ENCODE results near the gene KLC1.

DNA sequence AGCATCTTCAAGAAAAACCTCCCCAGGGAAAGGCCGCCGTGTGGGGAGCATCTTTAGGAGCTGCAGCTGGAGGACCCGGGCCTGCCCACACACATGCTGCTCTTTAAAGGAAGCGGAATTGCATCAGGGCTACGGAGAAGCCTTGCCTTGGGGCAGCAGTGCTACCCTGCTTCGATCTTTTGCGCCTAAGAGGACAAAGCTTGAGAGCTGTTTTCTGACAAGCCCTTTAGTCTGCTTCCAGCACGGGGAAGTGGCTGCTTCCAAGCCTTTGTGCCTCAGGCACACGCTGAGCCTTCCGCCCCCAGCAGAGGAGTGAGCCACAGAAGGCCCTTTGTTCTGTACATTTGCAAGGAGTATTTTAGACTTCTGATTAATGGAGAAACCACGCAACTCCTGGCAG, 34.7 kb upstream of the KLC1 start:
- TF ChIP-seq SIN3A (conservative IDR thresholded peaks at IDR 0.05 in 1 of 2, IDR thresholded peaks at IDR 0.05 in 1 of 2; ENCODE audit: low read depth in 1 of 2, low read length in 2 of 2) = no peak
- no peak for TF ChIP-seq POLR2A (IDR thresholded peaks at IDR 0.05; ENCODE audit: control extremely low read depth in 1 of 2, low read depth in 2 of 2, low read length in 2 of 2)
- no peak for TF ChIP-seq ATF3 (IDR thresholded peaks at IDR 0.05; ENCODE audit: insufficient read depth, low read depth, low read length)
- TF ChIP-seq TEAD4 (IDR thresholded peaks at IDR 0.05; ENCODE audit: low read depth, low read length) = no peak
- no peak for TF ChIP-seq POLR2AphosphoS5 (IDR thresholded peaks at IDR 0.05; ENCODE audit: low read depth, low read length)
- no peak for TF ChIP-seq MAFK (IDR thresholded peaks at IDR 0.05; ENCODE audit: low read depth, low read length)
- TF ChIP-seq CBX8 (IDR thresholded peaks at IDR 0.05; ENCODE audit: borderline replicate concordance, low read depth, low read length) = no peak
- TF ChIP-seq, protein P1, sequence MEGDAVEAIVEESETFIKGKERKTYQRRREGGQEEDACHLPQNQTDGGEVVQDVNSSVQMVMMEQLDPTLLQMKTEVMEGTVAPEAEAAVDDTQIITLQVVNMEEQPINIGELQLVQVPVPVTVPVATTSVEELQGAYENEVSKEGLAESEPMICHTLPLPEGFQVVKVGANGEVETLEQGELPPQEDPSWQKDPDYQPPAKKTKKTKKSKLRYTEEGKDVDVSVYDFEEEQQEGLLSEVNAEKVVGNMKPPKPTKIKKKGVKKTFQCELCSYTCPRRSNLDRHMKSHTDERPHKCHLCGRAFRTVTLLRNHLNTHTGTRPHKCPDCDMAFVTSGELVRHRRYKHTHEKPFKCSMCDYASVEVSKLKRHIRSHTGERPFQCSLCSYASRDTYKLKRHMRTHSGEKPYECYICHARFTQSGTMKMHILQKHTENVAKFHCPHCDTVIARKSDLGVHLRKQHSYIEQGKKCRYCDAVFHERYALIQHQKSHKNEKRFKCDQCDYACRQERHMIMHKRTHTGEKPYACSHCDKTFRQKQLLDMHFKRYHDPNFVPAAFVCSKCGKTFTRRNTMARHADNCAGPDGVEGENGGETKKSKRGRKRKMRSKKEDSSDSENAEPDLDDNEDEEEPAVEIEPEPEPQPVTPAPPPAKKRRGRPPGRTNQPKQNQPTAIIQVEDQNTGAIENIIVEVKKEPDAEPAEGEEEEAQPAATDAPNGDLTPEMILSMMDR (IDR thresholded peaks at IDR 0.05; ENCODE audit: control extremely low read depth in 1 of 3, insufficient read depth in 1 of 3, low read depth in 1 of 3, low read length in 3 of 3) = no peak
- TF ChIP-seq GABPA (IDR thresholded peaks at IDR 0.05; ENCODE audit: borderline replicate concordance, insufficient read depth, low read length) = no peak
- TF ChIP-seq CREB1 (IDR thresholded peaks at IDR 0.05) = no peak
- TF ChIP-seq, protein P2, sequence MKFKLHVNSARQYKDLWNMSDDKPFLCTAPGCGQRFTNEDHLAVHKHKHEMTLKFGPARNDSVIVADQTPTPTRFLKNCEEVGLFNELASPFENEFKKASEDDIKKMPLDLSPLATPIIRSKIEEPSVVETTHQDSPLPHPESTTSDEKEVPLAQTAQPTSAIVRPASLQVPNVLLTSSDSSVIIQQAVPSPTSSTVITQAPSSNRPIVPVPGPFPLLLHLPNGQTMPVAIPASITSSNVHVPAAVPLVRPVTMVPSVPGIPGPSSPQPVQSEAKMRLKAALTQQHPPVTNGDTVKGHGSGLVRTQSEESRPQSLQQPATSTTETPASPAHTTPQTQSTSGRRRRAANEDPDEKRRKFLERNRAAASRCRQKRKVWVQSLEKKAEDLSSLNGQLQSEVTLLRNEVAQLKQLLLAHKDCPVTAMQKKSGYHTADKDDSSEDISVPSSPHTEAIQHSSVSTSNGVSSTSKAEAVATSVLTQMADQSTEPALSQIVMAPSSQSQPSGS (IDR thresholded peaks at IDR 0.05; ENCODE audit: low read length) = no peak
